Chondrocyte (in vitro differentiated cells): ENCODE data around the gene AFG1L. TPM values are rescaled to one million over a fixed set of nuclear protein-coding genes. Genes with fewer than 3 reads are reported as not detected.

Source experiments
- DNase-seq: peaks from one replicate; pipeline ENCODE4 v3.0.0; 2021; ENCODE audit warnings: mixed read lengths, low spot score
- H3K27ac Mint-ChIP-seq: one replicate; pipeline ENCODE4 v1.8.0; 2021; ENCODE audit warnings: mild to moderate bottlenecking, moderate library complexity, mixed read lengths; ENCODE audit not compliant: unreplicated experiment
- H3K27me3 Mint-ChIP-seq: 2 replicates; pipeline ENCODE4 v1.8.0; 2021; ENCODE audit warnings: low read depth, mixed read lengths
- H3K36me3 Mint-ChIP-seq: 2 replicates; pipeline ENCODE4 v1.8.0; 2021; ENCODE audit warnings: low read depth, mixed read lengths
- H3K4me1 Mint-ChIP-seq: 2 replicates; pipeline ENCODE4 v1.8.0; 2021; ENCODE audit warnings: low read depth, mild to moderate bottlenecking, mixed read lengths
- H3K4me3 Mint-ChIP-seq: one replicate; pipeline ENCODE4 v1.8.0; 2021; ENCODE audit warnings: mild to moderate bottlenecking, moderate library complexity, mixed read lengths; ENCODE audit not compliant: unreplicated experiment
- H3K9me3 Mint-ChIP-seq: 2 replicates; pipeline ENCODE4 v1.8.0; 2021; ENCODE audit warnings: low read depth, mixed read lengths
- CTCF ChIP-seq: fragments of 200-600 bp; sonication (generic); IDR thresholded peaks from 2 replicates; pipeline ENCODE4 v1.5.0; 2021; ENCODE audit warnings: antibody characterized with exemption, mild to moderate bottlenecking, moderate library complexity
- total RNA-seq: library from RNA; stranded (reverse); gene quantifications from 3 replicates; pipeline ENCODE4 v1.2.1, GENCODE V29; 2021

The AFG1L gene
- total RNA-seq, 1 donor from 2014 or later = 5.9 TPM

- TF ChIP-seq CTCF = no peak
- no peaks in the 10 kb centered on the region for H3K27me3 Mint-ChIP-seq
- H3K4me1 Mint-ChIP-seq = peaks cover 17% of the 10 kb centered on the region
- H3K36me3 Mint-ChIP-seq = peaks cover 8% of the 10 kb centered on the region
- H3K9me3 Mint-ChIP-seq = peaks cover 10% of the 10 kb centered on the region
- no peak overlapping the region for H3K4me3 Mint-ChIP-seq
- H3K27ac Mint-ChIP-seq = no peak overlapping the region
- DNase-seq = no peak
Measured at GRCh38 chr6:108482559-108482958, 187.7 kb downstream of the AFG1L start.

GRCh38 chr6:108484016-108484415, 189.2 kb downstream of the AFG1L start:
- DNase-seq = no peak
- peaks cover 10% of the 10 kb centered on the region for H3K9me3 Mint-ChIP-seq
- H3K4me3 Mint-ChIP-seq = no peak overlapping the region
- H3K36me3 Mint-ChIP-seq = peaks cover 8% of the 10 kb centered on the region
- H3K27ac Mint-ChIP-seq = no peak overlapping the region
- no peaks in the 10 kb centered on the region for H3K27me3 Mint-ChIP-seq
- H3K4me1 Mint-ChIP-seq = peaks cover 19% of the 10 kb centered on the region
- TF ChIP-seq CTCF = no peak

GRCh38 chr6:108489699-108490098, 194.8 kb downstream of the AFG1L start:
- Mint-ChIP-seq H3K27me3 (no peaks in the 10 kb centered on the region), H3K27ac (no peak overlapping the region), H3K4me3 (no peak overlapping the region), H3K4me1 (peaks cover 18% of the 10 kb centered on the region), H3K9me3 (no peaks in the 10 kb centered on the region), H3K36me3 (peaks cover 6% of the 10 kb centered on the region)
- no peak for DNase-seq
- TF ChIP-seq CTCF = no peak

GRCh38 chr6:108492131-108492766, 197.4 kb downstream of the AFG1L start:
- peak; percentile 94 for TF ChIP-seq CTCF
- no peak for DNase-seq
- H3K9me3 Mint-ChIP-seq = no peaks in the 10 kb centered on the region
- H3K4me3 Mint-ChIP-seq = no peak overlapping the region
- H3K36me3 Mint-ChIP-seq = peaks cover 6% of the 10 kb centered on the region
- no peaks in the 10 kb centered on the region for H3K27me3 Mint-ChIP-seq
- no peak overlapping the region for H3K27ac Mint-ChIP-seq
- peaks cover 16% of the 10 kb centered on the region for H3K4me1 Mint-ChIP-seq

- DNase-seq = no peak
- no peak for TF ChIP-seq CTCF
- Mint-ChIP-seq H3K36me3 (peaks cover 3% of the 10 kb centered on the region), H3K4me1 (peaks cover 11% of the 10 kb centered on the region), H3K27ac (no peak overlapping the region), H3K27me3 (no peaks in the 10 kb centered on the region), H3K9me3 (no peaks in the 10 kb centered on the region), H3K4me3 (no peak overlapping the region)
Measured at GRCh38 chr6:108494434-108494833, 199.6 kb downstream of the AFG1L start.
